Measurements from ENCODE around the gene EDA. TPM values are rescaled to one million over a fixed set of nuclear protein-coding genes. Genes with fewer than 3 reads are reported as not detected.

The EDA gene
- total and polyA plus RNA-seq, 12 donors: 2.3 to 9.4 (median 5.2) TPM

- intact Hi-C loops (cut with DNase I): loop anchor here in 1 of 10 donors (10.0 kb wide), 1 partner anchor 245 kb away; no protein-coding TSS in a partner anchor
- Histone ChIP-seq H3K9me3 (peaks cover 0 to 7% (median 0%) of the 10 kb centered on the region in 11 donors), H3K4me3 (no peak overlapping the region), H3K36me3 (no peaks in the 10 kb centered on the region), H3K27ac (no peak overlapping the region), H3K4me1 (peaks cover 0 to 9% (median 0%) of the 10 kb centered on the region in 9 donors), H3K27me3 (peaks cover 0 to 54% (median 0%) of the 10 kb centered on the region in 7 donors)
- 77 to 91% methylated on average over 2 of the region's 2 CpGs for WGBS, 2 donors
- TF ChIP-seq CTCF (IDR thresholded peaks at IDR 0.05): no peak
- ATAC-seq (no peak), DNase-seq (no peak)
Measured at GRCh38 chrX:70009970-70010369, 394.1 kb downstream of the EDA start.

GRCh38 chrX:70012756-70013155, 396.8 kb downstream of the EDA start:
- DNase-seq (no peak), ATAC-seq (peak in 5 of 8 donors; percentile 11 to 32 (median 17))
- peaks cover 0 to 63% (median 0%) of the 10 kb centered on the region in 7 donors for H3K27me3 ChIP-seq
- no peak for TF ChIP-seq CTCF (IDR thresholded peaks at IDR 0.05)
- H3K4me3 ChIP-seq: no peak overlapping the region
- H3K36me3 ChIP-seq: no peaks in the 10 kb centered on the region
- intact Hi-C loops (cut with DNase I): no loop called here
- H3K9me3 ChIP-seq: peaks cover 0 to 3% (median 0%) of the 10 kb centered on the region in 11 donors
- H3K4me1 ChIP-seq: peaks cover 0 to 9% (median 0%) of the 10 kb centered on the region in 9 donors
- peak overlapping the region; percentile 59 to 83 (median 68) for H3K27ac ChIP-seq
- WGBS, 2 donors: 72 to 76% methylated on average over 4 of the region's 4 CpGs

- DNase-seq: peak; percentile 37 to 38
- Histone ChIP-seq H3K27me3 (peaks cover 0 to 63% (median 0%) of the 10 kb centered on the region in 7 donors), H3K27ac (peak overlapping the region; percentile 59 to 83 (median 68)), H3K36me3 (no peaks in the 10 kb centered on the region), H3K4me1 (peaks cover 0 to 9% (median 0%) of the 10 kb centered on the region in 9 donors), H3K4me3 (no peak overlapping the region), H3K9me3 (peaks cover 0 to 8% (median 0%) of the 10 kb centered on the region in 11 donors)
- TF ChIP-seq CTCF (IDR thresholded peaks at IDR 0.05): peak in 2 of 9 donors; percentile 13
- WGBS, 2 donors: 30 to 38% methylated on average over 5 of the region's 5 CpGs
- intact Hi-C loops (cut with DNase I): no loop called here
- peak; percentile 91 to 97 (median 94) for ATAC-seq
Measured at GRCh38 chrX:70013466-70014381, 397.8 kb downstream of the EDA start.

- peaks cover 0 to 8% (median 0%) of the 10 kb centered on the region in 11 donors for H3K9me3 ChIP-seq
- peaks cover 0 to 51% (median 0%) of the 10 kb centered on the region in 7 donors for H3K27me3 ChIP-seq
- H3K4me1 ChIP-seq: peaks cover 0 to 9% (median 0%) of the 10 kb centered on the region in 9 donors
- no peaks in the 10 kb centered on the region for H3K36me3 ChIP-seq
- ATAC-seq (no peak), DNase-seq (no peak)
- intact Hi-C loops (cut with DNase I): no loop called here
- no peak overlapping the region for H3K4me3 ChIP-seq
- WGBS, 2 donors: 96 to 99% methylated on average over 2 of the region's 2 CpGs
- H3K27ac ChIP-seq: no peak overlapping the region
- no peak for TF ChIP-seq CTCF (IDR thresholded peaks at IDR 0.05)
Measured at GRCh38 chrX:70016513-70016912, 400.6 kb downstream of the EDA start.

All from heart right ventricle (tissue), 16 donors.